Skeletal muscle satellite cell (primary cell): ENCODE results near the gene APPL2.
A peak's percentile ranks its signal among the peaks of the same experiment; 100 is the strongest.
"Not testable (repeated sequence)": the region's sequence is repeated elsewhere in the genome, so short reads cannot be mapped to it uniquely, and the experiment has no call there.

Source experiments
- H3K27me3 ChIP-seq: 2 replicates; pipeline ENCODE4 v1.7.0; 2013; ENCODE audit warnings: low read length; ENCODE audit not compliant: control insufficient read depth, insufficient read depth
- H3K36me3 ChIP-seq: 2 replicates; pipeline ENCODE4 v1.7.0; 2013; ENCODE audit warnings: mild to moderate bottlenecking, control low read depth, low read length; ENCODE audit not compliant: insufficient read depth
- H3K4me1 ChIP-seq: 2 replicates; pipeline ENCODE4 v1.7.0; 2013; ENCODE audit warnings: low read length; ENCODE audit not compliant: control insufficient read depth, insufficient read depth
- H3K4me2 ChIP-seq: 2 replicates; pipeline ENCODE4 v1.7.0; 2013; ENCODE audit warnings: mild to moderate bottlenecking, low read length
- H3K4me3 ChIP-seq: 2 replicates; pipeline ENCODE4 v1.7.0; 2013; ENCODE audit warnings: low read length
- H3K9ac ChIP-seq: 2 replicates; pipeline ENCODE4 v1.7.0; 2013; ENCODE audit warnings: mild to moderate bottlenecking, low read depth, low read length, moderate library complexity
- H3K9me3 ChIP-seq: replicated peaks from 2 replicates; pipeline ENCODE4 v1.7.0; 2013; ENCODE audit warnings: mild to moderate bottlenecking, control low read depth, low read length

Gene APPL2

GRCh38 chr12:105272152-105272551, 36.2 kb upstream of the APPL2 start:
- H3K4me2 ChIP-seq = no peak overlapping the region
- H3K36me3 ChIP-seq = no peaks in the 10 kb centered on the region
- no peaks in the 10 kb centered on the region for H3K27me3 ChIP-seq
- no peaks in the 10 kb centered on the region for H3K9me3 ChIP-seq
- no peaks in the 10 kb centered on the region for H3K4me1 ChIP-seq
- no peak overlapping the region for H3K4me3 ChIP-seq
- no peak overlapping the region for H3K9ac ChIP-seq

DNA sequence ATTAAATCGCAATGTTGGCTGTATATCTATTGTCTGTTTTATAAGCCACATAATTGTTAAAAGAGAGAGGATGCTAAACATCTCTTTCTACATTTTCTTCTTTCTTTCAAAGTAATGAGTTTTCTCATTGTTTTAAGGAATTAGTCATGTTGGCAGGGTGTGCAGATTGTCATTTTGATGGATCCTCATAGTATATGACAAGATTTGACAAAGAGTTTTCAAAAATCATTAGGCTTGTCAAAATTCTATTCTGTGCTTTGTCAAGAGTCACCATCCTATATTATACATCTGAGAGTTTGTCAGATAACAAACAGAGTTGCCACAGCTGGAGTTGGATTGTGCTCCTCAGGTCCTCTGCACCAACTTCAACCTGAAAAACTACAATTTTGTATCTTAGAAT, 35.4 kb upstream of the APPL2 start:
- Histone ChIP-seq H3K4me3 (no peak overlapping the region), H3K4me2 (no peak overlapping the region), H3K9me3 (no peaks in the 10 kb centered on the region), H3K9ac (no peak overlapping the region), H3K27me3 (no peaks in the 10 kb centered on the region), H3K36me3 (no peaks in the 10 kb centered on the region), H3K4me1 (no peaks in the 10 kb centered on the region)

DNA sequence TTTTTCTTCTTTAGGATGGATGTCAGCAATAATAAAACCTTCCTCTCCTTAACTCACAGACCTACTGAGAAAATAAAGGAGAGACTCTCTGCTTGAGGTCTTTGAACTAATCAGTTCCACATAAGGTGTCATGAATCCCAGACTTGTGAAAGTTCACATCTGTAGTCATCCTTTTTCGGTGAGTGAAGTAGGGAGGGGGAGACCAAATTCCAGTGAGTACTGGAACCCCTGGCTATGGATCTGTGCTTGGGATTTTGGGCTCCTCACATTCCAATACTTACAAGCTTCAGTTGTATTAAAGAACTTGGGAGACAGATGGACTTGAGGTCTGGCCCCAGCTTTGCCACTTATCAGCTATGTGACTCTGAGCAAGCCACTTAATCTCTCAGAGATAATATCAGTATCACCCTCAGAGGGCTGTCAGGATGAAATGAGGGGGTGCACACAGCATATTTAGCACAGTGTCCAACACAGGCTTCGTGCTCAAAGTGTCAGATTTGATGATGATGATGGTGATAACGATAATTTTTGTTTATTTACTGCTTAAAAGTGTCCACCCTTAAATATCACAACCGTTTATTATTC, 34.8 kb upstream of the APPL2 start:
- Histone ChIP-seq H3K36me3 (no peaks in the 10 kb centered on the region), H3K27me3 (no peaks in the 10 kb centered on the region), H3K9me3 (no peaks in the 10 kb centered on the region), H3K9ac (no peak overlapping the region), H3K4me2 (no peak overlapping the region), H3K4me3 (no peak overlapping the region), H3K4me1 (no peaks in the 10 kb centered on the region)

GRCh38 chr12:105267711-105268110, 31.7 kb upstream of the APPL2 start:
- no peaks in the 10 kb centered on the region for H3K27me3 ChIP-seq
- H3K4me3 ChIP-seq = no peak overlapping the region
- H3K4me2 ChIP-seq = no peak overlapping the region
- H3K4me1 ChIP-seq = no peaks in the 10 kb centered on the region
- H3K36me3 ChIP-seq = no peaks in the 10 kb centered on the region
- no peaks in the 10 kb centered on the region for H3K9me3 ChIP-seq
- no peak overlapping the region for H3K9ac ChIP-seq

DNA sequence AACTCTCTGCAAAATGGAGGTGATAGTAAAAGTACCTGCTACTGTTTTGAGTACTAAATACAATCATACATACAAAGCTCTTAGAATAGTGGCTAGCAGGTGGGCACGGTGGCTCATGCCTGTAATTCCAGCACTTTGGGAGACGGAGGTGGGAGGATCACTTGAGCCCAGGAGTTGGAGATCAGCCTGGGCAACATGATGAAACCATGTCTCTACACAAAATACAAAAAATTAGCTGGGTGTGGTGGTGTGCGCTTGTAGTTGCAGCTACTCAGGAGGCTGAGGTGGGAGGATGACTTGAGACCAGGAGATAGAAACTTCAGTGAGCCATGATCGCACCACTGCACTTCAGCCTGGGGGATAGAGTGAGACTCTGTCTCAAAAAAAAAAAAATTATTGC, 28.8 kb upstream of the APPL2 start:
- H3K27me3 ChIP-seq = no peaks in the 10 kb centered on the region
- no peak overlapping the region for H3K4me2 ChIP-seq
- no peak overlapping the region for H3K4me3 ChIP-seq
- H3K4me1 ChIP-seq = no peaks in the 10 kb centered on the region
- H3K9ac ChIP-seq = no peak overlapping the region
- H3K36me3 ChIP-seq = no peaks in the 10 kb centered on the region
- H3K9me3 ChIP-seq = no peaks in the 10 kb centered on the region

DNA sequence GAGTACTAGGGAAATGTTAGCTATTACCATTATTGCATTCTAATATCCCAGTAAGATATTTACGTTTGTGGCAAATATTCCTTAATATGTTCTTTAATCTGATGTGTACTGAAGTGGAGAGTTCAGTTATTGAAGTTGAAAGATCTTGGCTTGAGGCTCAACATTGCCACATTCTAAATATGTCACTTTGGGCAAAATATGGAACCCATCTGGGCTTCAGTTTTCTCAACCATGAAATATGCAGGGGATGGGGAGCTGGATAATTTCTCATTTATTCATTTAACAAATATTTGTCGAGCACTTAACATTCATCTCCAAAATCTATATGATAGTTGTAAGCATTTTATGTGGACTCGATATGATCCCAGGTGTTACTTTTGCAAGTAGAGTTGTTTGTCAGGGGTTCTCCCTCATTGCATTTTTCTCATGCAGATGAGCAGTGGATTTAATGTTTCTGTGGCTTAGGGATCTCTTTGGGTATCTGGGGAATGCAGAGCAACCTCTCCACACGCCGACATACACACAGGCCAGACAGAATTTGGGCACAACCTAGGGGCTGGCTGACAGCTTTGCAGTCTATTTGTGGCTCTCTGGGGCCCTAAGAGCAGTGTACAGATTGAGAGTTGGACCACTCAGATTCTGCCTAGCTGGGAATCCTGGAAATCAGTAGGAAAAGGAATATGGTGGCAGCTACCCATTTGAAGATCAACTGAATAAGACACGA, 26.6 kb upstream of the APPL2 start:
- Histone ChIP-seq H3K36me3 (no peaks in the 10 kb centered on the region), H3K9ac (no peak overlapping the region), H3K27me3 (no peaks in the 10 kb centered on the region), H3K4me1 (peaks cover 14% of the 10 kb centered on the region), H3K9me3 (no peaks in the 10 kb centered on the region), H3K4me3 (no peak overlapping the region), H3K4me2 (no peak overlapping the region)

DNA sequence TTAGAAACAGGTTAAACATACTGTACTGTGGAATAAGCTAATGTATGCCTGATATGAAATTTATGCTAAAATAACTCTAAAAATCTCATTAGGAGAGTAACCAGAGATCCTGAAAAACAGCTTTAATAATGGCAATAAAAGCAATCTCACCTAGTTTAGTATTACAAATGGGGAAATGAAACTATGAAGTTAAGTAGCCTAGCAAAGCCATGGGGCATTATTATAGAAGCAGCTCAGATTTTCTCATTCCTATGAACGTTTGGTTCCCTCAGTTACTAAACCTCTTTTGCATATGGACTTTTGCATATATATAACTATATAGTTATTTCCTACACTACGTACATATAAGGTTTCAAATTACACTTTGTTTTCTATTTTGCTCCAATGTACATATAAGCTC, 25.0 kb upstream of the APPL2 start:
- Histone ChIP-seq H3K4me2 (no peak overlapping the region), H3K27me3 (no peaks in the 10 kb centered on the region), H3K4me1 (peaks cover 29% of the 10 kb centered on the region), H3K9ac (no peak overlapping the region), H3K36me3 (no peaks in the 10 kb centered on the region), H3K4me3 (no peak overlapping the region), H3K9me3 (no peaks in the 10 kb centered on the region)

GRCh38 chr12:105259226-105259625, 23.3 kb upstream of the APPL2 start:
- Histone ChIP-seq H3K36me3 (no peaks in the 10 kb centered on the region), H3K9ac (no peak overlapping the region), H3K4me3 (no peak overlapping the region), H3K4me2 (no peak overlapping the region), H3K9me3 (no peaks in the 10 kb centered on the region), H3K27me3 (no peaks in the 10 kb centered on the region), H3K4me1 (peaks cover 47% of the 10 kb centered on the region)

- Histone ChIP-seq H3K9me3 (no peaks in the 10 kb centered on the region), H3K4me1 (peaks cover 62% of the 10 kb centered on the region), H3K36me3 (no peaks in the 10 kb centered on the region), H3K4me3 (peak overlapping the region; percentile 44), H3K27me3 (no peaks in the 10 kb centered on the region), H3K9ac (peak overlapping the region; percentile 66), H3K4me2 (peak overlapping the region; percentile 62)
These were observed 21.4 kb upstream of the APPL2 start for GRCh38 chr12:105257321-105257728.

- Histone ChIP-seq H3K4me2 (peak overlapping the region; percentile 62), H3K9ac (peak overlapping the region; percentile 82), H3K4me1 (peaks cover 62% of the 10 kb centered on the region), H3K36me3 (no peaks in the 10 kb centered on the region), H3K9me3 (no peaks in the 10 kb centered on the region), H3K27me3 (no peaks in the 10 kb centered on the region), H3K4me3 (peak overlapping the region; percentile 44)
These were observed 20.9 kb upstream of the APPL2 start for GRCh38 chr12:105256921-105257320.

- Histone ChIP-seq H3K4me2 (peak overlapping the region; percentile 46), H3K4me1 (peaks cover 62% of the 10 kb centered on the region), H3K4me3 (peak overlapping the region; percentile 21), H3K9ac (peak overlapping the region; percentile 82)
- not testable (repeated sequence) for H3K9me3 ChIP-seq, H3K27me3 ChIP-seq, H3K36me3 ChIP-seq
These were observed 20.5 kb upstream of the APPL2 start for GRCh38 chr12:105256431-105256830.

DNA sequence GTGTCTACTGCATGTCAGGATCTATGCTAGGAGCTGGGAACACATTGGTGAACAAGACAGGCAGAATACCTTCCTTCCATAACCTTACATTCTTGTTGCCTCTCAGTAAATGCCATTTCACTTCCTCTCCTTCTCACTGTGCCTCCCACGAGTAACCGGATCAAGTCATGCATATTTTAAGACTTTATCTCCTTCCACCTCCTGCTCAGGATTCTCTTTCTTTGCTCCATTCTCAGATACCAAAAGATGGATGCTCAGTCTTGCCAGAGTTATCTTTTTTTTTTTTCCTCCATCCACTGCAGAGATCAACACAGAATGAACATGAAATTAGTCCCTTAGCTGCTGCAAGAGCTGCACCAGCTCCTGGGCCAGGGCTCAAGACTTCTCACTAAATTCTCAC, 20.0 kb upstream of the APPL2 start:
- H3K4me3 ChIP-seq = peak overlapping the region; percentile 21
- peak overlapping the region; percentile 19 for H3K4me2 ChIP-seq
- H3K27me3 ChIP-seq = no peaks in the 10 kb centered on the region
- peak overlapping the region; percentile 82 for H3K9ac ChIP-seq
- no peaks in the 10 kb centered on the region for H3K36me3 ChIP-seq
- H3K4me1 ChIP-seq = peaks cover 62% of the 10 kb centered on the region
- H3K9me3 ChIP-seq = no peaks in the 10 kb centered on the region
